Epithelial cell of proximal tubule (primary cell): ENCODE measurements around the gene DHDH. TPM values are rescaled to one million over a fixed set of nuclear protein-coding genes. Genes with fewer than 3 reads are reported as not detected.

Experiments
- DNase-seq: peaks from one replicate; pipeline ENCODE4 v3.0.0-alpha.2; 2011; ENCODE audit warnings: low read depth
- H3K4me3 ChIP-seq: 2 replicates; pipeline ENCODE4 v1.5.1; 2011; ENCODE audit warnings: low read depth, mild to moderate bottlenecking, low read length
- total RNA-seq: library from RNA; depleted of rRNA; stranded (reverse); fragments of >200 nt; gene quantifications from 2 replicates; pipeline ENCODE4 v1.2.3, GENCODE V29; 2015
- TF ChIP-seq, protein P1 (sequence below): conservative IDR thresholded peaks from 2 replicates; pipeline ENCODE4 v1.5.1; 2012; ENCODE audit warnings: low read depth, mild to moderate bottlenecking, low read length

DHDH gene
- total RNA-seq, 1 donor from 2014 or later: 0.35 TPM

DNA sequence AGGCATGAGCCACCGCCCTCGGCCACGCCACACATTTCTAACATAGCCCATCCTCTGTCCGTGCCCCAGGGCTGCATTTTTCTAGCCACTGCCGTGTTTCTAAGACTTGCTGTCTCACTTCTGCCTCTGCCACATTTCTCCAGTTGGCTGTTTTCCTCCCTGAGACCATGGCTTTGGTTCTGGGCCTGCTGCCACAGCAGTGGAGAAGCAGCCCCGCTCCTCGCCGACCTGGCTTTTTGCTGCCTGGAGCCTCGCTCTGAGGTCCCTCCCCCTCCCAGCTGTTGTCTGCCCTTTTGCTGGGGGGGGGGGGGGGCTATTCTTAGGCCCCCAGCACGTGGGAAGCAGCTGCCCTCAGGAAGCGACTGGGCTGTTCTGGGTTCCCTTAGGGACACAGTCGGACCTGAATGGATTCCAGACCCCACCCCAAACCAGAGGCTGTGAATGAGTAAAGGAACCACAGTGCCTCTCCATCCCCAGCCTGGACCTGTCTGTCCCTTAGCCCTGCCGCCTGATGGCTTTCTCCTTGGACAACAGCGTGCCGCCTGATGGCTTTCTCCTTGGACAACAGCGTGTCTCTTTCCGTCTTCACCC, 56.3 kb downstream of the DHDH start:
- no peak overlapping the region for H3K4me3 ChIP-seq
- DNase-seq: no peak
- TF ChIP-seq, protein P1, sequence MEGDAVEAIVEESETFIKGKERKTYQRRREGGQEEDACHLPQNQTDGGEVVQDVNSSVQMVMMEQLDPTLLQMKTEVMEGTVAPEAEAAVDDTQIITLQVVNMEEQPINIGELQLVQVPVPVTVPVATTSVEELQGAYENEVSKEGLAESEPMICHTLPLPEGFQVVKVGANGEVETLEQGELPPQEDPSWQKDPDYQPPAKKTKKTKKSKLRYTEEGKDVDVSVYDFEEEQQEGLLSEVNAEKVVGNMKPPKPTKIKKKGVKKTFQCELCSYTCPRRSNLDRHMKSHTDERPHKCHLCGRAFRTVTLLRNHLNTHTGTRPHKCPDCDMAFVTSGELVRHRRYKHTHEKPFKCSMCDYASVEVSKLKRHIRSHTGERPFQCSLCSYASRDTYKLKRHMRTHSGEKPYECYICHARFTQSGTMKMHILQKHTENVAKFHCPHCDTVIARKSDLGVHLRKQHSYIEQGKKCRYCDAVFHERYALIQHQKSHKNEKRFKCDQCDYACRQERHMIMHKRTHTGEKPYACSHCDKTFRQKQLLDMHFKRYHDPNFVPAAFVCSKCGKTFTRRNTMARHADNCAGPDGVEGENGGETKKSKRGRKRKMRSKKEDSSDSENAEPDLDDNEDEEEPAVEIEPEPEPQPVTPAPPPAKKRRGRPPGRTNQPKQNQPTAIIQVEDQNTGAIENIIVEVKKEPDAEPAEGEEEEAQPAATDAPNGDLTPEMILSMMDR: no peak

DNA sequence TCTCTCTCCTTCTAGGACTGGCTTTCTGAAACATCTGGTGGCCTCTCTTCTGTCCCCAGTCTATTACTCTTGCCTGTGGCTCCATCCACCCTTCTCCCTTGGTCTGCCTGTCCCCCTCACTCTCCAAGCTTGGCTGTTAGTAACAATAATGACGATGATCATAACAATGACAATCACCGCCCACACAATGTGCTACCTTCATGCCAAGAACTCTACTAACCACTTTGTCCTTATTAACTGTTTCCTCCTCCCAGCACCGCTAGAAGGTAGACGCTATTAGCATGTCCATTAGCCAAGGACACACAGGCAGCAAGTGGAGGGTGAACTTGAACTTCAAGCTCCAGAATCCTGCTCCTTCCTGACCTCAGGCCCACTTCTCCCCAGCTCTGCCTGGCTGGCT, 56.9 kb downstream of the DHDH start:
- no peak for DNase-seq
- TF ChIP-seq, protein P1: no peak
- H3K4me3 ChIP-seq: peak overlapping the region; percentile 6

DNA sequence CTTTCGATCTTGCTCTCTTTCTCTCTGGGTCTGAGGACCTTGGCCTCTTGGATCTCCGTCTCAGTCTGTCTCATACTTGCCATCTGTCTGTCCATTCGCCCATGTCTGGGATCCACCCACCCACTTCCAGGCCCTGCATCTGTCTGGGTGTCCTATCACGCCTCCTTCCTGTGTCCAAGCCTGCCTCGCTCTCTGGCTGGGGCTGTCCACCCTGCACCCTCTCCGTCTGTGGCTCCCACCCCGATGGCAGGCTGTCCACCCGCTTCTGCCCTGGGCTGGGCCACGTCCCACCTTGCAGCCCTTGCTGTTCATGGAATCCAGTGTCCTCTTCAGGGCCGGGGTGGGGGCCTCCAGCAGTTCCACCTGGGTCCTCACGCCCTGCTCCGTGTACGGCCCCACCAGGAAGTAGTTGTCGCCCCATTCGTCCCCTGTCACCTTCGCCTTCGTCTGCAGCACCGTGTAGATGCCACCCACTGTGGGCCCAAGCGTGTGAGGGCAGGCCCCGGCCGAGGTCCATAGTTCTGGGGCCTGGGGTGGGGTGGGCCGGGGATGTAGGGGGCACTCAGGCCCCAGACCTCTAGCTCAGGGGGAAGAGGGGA, 57.6 kb downstream of the DHDH start:
- TF ChIP-seq, protein P1: no peak
- no peak for DNase-seq
- peak overlapping the region; percentile 82 for H3K4me3 ChIP-seq

DNA sequence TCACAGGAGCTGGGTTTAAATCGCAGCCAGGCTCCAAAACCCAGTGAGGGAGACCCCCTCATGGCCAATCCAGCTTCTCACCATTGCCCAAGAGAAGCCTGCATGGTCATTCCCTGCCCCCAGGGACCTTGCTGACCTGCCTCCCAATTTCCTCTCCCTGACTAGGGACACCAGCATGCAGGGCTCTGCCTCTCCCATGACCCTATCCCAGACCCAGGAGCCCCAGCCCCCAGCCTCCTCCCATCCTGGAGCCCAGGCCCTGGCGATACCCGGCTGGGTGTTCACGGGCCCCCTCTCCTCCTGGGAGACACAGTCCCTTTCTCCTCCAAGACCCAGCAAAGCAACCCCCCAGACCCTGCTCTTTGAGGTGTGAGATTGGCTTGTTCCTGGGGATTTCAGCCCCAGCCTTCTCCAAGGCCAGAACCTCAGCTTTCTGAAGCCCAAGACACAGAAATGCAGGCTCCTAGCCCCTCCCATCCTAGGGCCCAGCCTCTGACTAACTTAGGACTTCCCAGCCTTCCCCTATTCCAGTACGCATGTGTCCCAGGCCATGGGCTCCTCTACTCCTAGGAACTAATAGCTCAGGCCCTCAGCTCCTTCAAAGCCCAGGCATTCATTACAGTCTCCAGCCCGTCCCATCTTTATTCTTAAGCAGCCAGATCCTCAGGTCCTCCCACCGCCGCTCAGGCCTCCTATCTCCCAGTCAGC, 58.5 kb downstream of the DHDH start:
- TF ChIP-seq, protein P1: no peak
- DNase-seq: peak; percentile 26

DNA sequence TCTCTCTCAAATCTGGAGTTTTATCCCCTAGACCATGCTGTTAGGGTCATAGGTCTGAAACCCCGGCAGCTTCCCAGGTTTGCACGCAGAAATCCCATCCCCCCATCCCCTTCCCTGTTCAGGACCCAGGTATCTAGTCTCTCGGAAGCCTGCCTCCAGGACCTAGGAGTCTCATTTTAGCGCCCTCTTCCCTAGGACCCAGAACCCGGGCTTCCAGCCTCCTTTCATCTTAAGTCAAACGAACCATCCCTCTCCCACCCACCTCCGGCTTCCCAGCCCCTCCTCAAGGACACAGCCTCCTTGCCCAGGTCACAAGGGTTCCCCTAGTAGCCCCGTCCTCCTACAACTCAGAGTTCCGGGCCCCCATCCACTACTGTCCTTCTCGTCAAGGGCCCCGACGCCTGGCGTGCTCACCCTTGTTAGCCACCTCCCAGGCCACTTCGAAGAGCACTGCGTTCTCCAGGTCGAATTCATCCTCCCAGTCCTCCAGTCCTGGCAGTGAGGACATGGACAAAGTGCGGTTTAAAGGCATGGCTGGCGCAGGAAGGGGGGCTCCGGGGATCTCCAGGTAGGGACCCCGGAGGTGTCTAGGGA, 59.2 kb downstream of the DHDH start:
- TF ChIP-seq, protein P1: peak; percentile 7
- H3K4me3 ChIP-seq: peak overlapping the region; percentile 82

More for the DNA sequence above, 58.5 kb downstream of the DHDH start:
- peak overlapping the region; percentile 82 for H3K4me3 ChIP-seq

GRCh38 chr19:48993175-48994034, 59.9 kb downstream of the DHDH start, which contains the start of the genes GYS1 and RUVBL2:
Gene GYS1 (minus strand): TSS chr19:48993309. CDS start chr19:48993112, 197 bp downstream.
Gene RUVBL2 (plus strand): TSS chr19:48993887. CDS start chr19:48993912, 25 bp downstream.
- peak; percentile 95 for DNase-seq
- TF ChIP-seq, protein P1: peak; percentile 65
- peak within 1 kb of the TSS; percentile 82 for H3K4me3 ChIP-seq

More for the DNA sequence above, 59.2 kb downstream of the DHDH start:
- DNase-seq: no peak
